Mucosa of rectum (tissue), 2 donors: ENCODE measurements around the gene ZBTB43.
"Not testable (repeated sequence)": the region's sequence is repeated elsewhere in the genome, so short reads cannot be mapped to it uniquely, and the experiment has no call there.

Experiments used
- H3K27ac ChIP-seq, 2 donors: one replicate each; pipeline ENCODE4 v1.7.0; 2013; ENCODE audit warnings: inconsistent platforms in 2 of 2, low read depth in 2 of 2, low read length in 2 of 2
- H3K27me3 ChIP-seq, 2 donors: one replicate each; pipeline ENCODE4 v1.7.0; 2013; ENCODE audit warnings: low read length in 2 of 2; ENCODE audit not compliant: control insufficient read depth in 2 of 2, insufficient read depth in 2 of 2
- H3K36me3 ChIP-seq, 2 donors: one replicate each; pipeline ENCODE4 v1.7.0; 2013; ENCODE audit warnings: low read length in 2 of 2; ENCODE audit not compliant: control insufficient read depth in 2 of 2, insufficient read depth in 2 of 2
- H3K4me1 ChIP-seq, 2 donors: one replicate each; pipeline ENCODE4 v1.7.0; 2013; ENCODE audit warnings: low read length in 2 of 2, mild to moderate bottlenecking in 1 of 2; ENCODE audit not compliant: control insufficient read depth in 2 of 2, insufficient read depth in 2 of 2
- H3K4me3 ChIP-seq, 2 donors: one replicate each; pipeline ENCODE4 v1.7.0; 2013; ENCODE audit warnings: low read length in 2 of 2
- H3K9ac ChIP-seq, 2 donors: one replicate each; pipeline ENCODE4 v1.7.0; 2013; ENCODE audit warnings: low read length in 2 of 2, low read depth in 1 of 2, mild to moderate bottlenecking in 1 of 2
- H3K9me3 ChIP-seq, 2 donors: one replicate each; pipeline ENCODE4 v1.7.0; 2013; ENCODE audit warnings: low read length in 2 of 2; ENCODE audit not compliant: control insufficient read depth in 2 of 2
- donor health status: healthy.
- donor health status: Normal muscosa, but diverticular disease.

The ZBTB43 gene

GRCh38 chr9:126805554-126806262 lies 868 bp downstream of the ZBTB43 start:
- no peaks in the 10 kb centered on the region for H3K9me3 ChIP-seq
- H3K4me3 ChIP-seq = peak overlapping the region; percentile 96 to 98
- peaks cover 13 to 16% of the 10 kb centered on the region in 2 donors for H3K4me1 ChIP-seq
- H3K36me3 ChIP-seq = peaks cover 6 to 7% of the 10 kb centered on the region in 2 donors
- no peaks in the 10 kb centered on the region for H3K27me3 ChIP-seq
- peak overlapping the region; percentile 90 for H3K27ac ChIP-seq
- H3K9ac ChIP-seq = peak overlapping the region; percentile 94 to 95

GRCh38 chr9:126806336-126806735 lies 1.5 kb downstream of the ZBTB43 start:
- Histone ChIP-seq H3K9me3 (no peaks in the 10 kb centered on the region), H3K4me1 (peaks cover 13 to 16% of the 10 kb centered on the region in 2 donors), H3K27me3 (no peaks in the 10 kb centered on the region), H3K27ac (no peak overlapping the region), H3K9ac (peak overlapping the region in 1 of 2 donors; percentile 94), H3K36me3 (peaks cover 6 to 7% of the 10 kb centered on the region in 2 donors), H3K4me3 (peak overlapping the region; percentile 96 to 98)

GRCh38 chr9:126809068-126809467 lies 4.2 kb downstream of the ZBTB43 start:
- Histone ChIP-seq H3K9ac (no peak overlapping the region), H3K27ac (no peak overlapping the region), H3K9me3 (no peaks in the 10 kb centered on the region), H3K36me3 (peaks cover 6 to 18% of the 10 kb centered on the region in 2 donors), H3K4me1 (peaks cover 13 to 16% of the 10 kb centered on the region in 2 donors), H3K4me3 (no peak overlapping the region), H3K27me3 (no peaks in the 10 kb centered on the region)

- H3K36me3 ChIP-seq = peaks cover 6 to 18% of the 10 kb centered on the region in 2 donors
- not testable (repeated sequence) for H3K27ac ChIP-seq, H3K9me3 ChIP-seq, H3K9ac ChIP-seq, H3K4me3 ChIP-seq, H3K27me3 ChIP-seq
- H3K4me1 ChIP-seq = peaks cover 8 to 14% of the 10 kb centered on the region in 2 donors
Observed at GRCh38 chr9:126810221-126810620, 5.4 kb downstream of the ZBTB43 start.

- no peaks in the 10 kb centered on the region for H3K27me3 ChIP-seq
- no peaks in the 10 kb centered on the region for H3K9me3 ChIP-seq
- H3K36me3 ChIP-seq = peaks cover 9 to 22% of the 10 kb centered on the region in 2 donors
- no peak overlapping the region for H3K4me3 ChIP-seq
- no peak overlapping the region for H3K9ac ChIP-seq
- no peak overlapping the region for H3K27ac ChIP-seq
- no peaks in the 10 kb centered on the region for H3K4me1 ChIP-seq
Observed at GRCh38 chr9:126813072-126813471, 8.2 kb downstream of the ZBTB43 start.

- H3K4me1 ChIP-seq = no peaks in the 10 kb centered on the region
- no peak overlapping the region for H3K27ac ChIP-seq
- H3K9ac ChIP-seq = no peak overlapping the region
- H3K4me3 ChIP-seq = no peak overlapping the region
- H3K27me3 ChIP-seq = no peaks in the 10 kb centered on the region
- H3K9me3 ChIP-seq = peaks cover 0 to 6% of the 10 kb centered on the region in 2 donors
- H3K36me3 ChIP-seq = peaks cover 8 to 20% of the 10 kb centered on the region in 2 donors
Observed at GRCh38 chr9:126814091-126814490, 9.3 kb downstream of the ZBTB43 start.

- H3K9me3 ChIP-seq, H3K4me1 ChIP-seq, H3K9ac ChIP-seq, H3K27ac ChIP-seq, H3K27me3 ChIP-seq, H3K4me3 ChIP-seq: not testable (repeated sequence)
- H3K36me3 ChIP-seq = peaks cover 2 to 12% of the 10 kb centered on the region in 2 donors
Observed at GRCh38 chr9:126817615-126818014, 12.8 kb downstream of the ZBTB43 start.

GRCh38 chr9:126818482-126818881 lies 13.6 kb downstream of the ZBTB43 start:
- Histone ChIP-seq H3K27ac (no peak overlapping the region), H3K4me3 (no peak overlapping the region), H3K9ac (no peak overlapping the region), H3K9me3 (peaks cover 6% of the 10 kb centered on the region in 2 donors), H3K36me3 (peaks cover 2 to 5% of the 10 kb centered on the region in 2 donors), H3K27me3 (no peaks in the 10 kb centered on the region), H3K4me1 (peaks cover 8 to 9% of the 10 kb centered on the region in 2 donors)

GRCh38 chr9:126819482-126819881 lies 14.6 kb downstream of the ZBTB43 start:
- Histone ChIP-seq H3K4me1 (peaks cover 10 to 13% of the 10 kb centered on the region in 2 donors), H3K9me3 (peaks cover 6% of the 10 kb centered on the region in 2 donors), H3K27ac (no peak overlapping the region), H3K27me3 (no peaks in the 10 kb centered on the region), H3K36me3 (peaks cover 2 to 5% of the 10 kb centered on the region in 2 donors), H3K4me3 (no peak overlapping the region), H3K9ac (no peak overlapping the region)

- peaks cover 6% of the 10 kb centered on the region in 2 donors for H3K9me3 ChIP-seq
- no peak overlapping the region for H3K9ac ChIP-seq
- H3K27ac ChIP-seq = no peak overlapping the region
- peaks cover 10 to 13% of the 10 kb centered on the region in 2 donors for H3K4me1 ChIP-seq
- no peaks in the 10 kb centered on the region for H3K27me3 ChIP-seq
- no peak overlapping the region for H3K4me3 ChIP-seq
- H3K36me3 ChIP-seq = peaks cover 0 to 6% of the 10 kb centered on the region in 2 donors
Observed at GRCh38 chr9:126822278-126822677, 17.4 kb downstream of the ZBTB43 start.
